Stimulated activated CD8-positive, alpha-beta memory T cell treated with anti-CD3 and anti-CD28 coated beads, Interleukin-7, amount 100 ng/mL, for 24 hours (primary cell): ENCODE results near the gene CBFA2T2.

ENCODE experiments used
- DNase-seq: peaks from one replicate; pipeline ENCODE4 v3.0.0-alpha.2; 2020; ENCODE audit warnings: low read depth

The CBFA2T2 gene

DNA sequence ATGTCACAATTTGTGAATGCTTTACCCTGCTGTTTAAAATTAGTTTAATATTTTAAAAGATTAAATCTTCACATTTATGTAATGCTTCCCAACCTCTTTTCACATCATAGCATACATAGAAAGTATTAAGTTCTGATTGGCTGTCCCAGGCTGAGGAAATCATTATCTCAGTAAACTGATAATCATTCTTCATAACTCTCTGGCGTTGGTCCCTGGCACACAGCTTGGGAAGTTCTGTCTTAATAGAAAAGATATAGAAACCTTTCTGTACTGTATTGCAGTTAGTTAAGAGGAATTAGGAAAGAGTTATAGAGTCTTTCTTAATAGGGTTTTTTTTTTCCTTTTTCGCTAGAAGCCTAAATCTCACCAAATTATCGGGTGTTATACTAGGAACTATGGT, 85.4 kb downstream of the CBFA2T2 start:
- DNase-seq = no peak

GRCh38 chr20:33576432-33577125, 86.7 kb downstream of the CBFA2T2 start:
- no peak for DNase-seq

- no peak for DNase-seq
Measured at GRCh38 chr20:33578510-33578909, 88.6 kb downstream of the CBFA2T2 start.

DNA sequence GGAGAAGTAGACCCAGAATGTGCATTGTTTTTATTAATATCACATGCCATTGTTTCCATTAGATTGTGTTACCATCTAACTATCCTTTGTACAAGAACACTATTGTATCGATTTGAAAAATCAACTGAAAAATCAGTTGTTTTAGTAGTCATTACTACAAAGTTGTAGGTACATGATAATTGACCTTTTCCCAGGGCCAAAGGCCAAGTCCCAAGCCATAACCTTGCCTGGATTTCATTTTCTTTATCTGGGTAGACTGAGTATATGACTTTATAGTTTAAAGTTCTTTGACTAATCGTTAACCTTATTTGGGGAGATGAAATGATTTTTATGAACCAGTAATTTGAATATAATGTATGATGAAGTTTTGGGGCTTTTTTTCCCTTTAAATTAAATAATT, 93.2 kb downstream of the CBFA2T2 start:
- DNase-seq = no peak

DNA sequence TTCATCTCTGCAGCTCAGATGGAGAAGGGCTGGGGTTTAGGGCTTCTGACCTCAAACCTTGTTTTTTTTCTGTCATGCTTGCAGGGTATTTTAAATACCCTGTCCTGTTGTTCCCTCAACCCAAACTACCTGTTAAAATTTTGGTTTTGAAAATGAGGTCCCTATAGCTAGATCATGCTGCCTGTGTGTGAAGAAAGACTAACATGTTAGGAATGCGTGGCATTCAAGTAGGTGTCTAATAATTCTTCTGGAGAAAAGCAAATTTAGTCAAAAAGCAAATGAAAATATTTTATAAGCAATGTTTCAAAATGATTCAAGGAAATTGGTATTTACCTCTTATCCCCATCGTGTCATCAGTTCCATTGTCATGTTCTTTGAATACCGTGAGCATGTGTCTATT, 95.1 kb downstream of the CBFA2T2 start:
- DNase-seq = no peak

GRCh38 chr20:33585413-33585812, 95.5 kb downstream of the CBFA2T2 start:
- DNase-seq = no peak

GRCh38 chr20:33589059-33589458, 99.2 kb downstream of the CBFA2T2 start:
- DNase-seq = no peak

DNA sequence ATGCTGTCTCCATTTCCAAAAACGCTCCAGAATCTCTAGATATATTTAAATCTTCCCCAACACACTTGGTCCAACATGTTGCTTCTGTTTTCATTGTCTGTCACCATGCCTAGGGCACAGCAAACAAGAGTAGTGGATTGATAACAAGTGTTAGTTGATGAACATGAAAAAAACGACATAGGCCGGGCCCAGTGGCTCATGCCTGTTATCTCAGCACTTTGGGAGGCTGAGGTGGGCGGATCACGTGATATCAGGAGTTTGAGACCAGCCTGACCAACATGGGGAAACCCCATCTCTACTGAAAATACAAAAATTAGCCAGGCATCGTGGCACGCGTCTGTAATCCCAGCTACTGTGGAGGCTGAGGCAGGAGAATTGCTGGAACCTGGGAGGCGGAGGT, 102.0 kb downstream of the CBFA2T2 start:
- peak; percentile 47 for DNase-seq

DNA sequence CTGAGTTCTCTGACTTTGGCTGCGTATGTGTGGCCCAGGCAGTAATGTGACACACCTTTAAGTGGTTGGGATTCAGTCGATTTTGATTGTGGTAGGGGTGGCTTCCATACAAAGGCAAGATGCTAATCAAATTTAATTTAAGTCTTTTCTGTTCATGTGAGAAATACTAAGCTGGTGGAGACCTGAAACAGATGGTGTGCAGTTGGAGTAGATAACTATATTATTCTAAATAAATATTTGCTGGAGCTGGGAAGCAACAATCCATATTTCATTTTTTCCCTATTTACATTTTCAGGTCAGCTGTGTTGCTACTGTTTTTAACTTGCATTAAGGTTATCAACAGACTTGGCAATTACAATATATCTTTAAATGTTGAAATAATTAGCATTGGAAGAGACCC, 104.8 kb downstream of the CBFA2T2 start:
- no peak for DNase-seq

- DNase-seq = no peak
Measured at GRCh38 chr20:33600414-33600813, 110.5 kb downstream of the CBFA2T2 start.

DNA sequence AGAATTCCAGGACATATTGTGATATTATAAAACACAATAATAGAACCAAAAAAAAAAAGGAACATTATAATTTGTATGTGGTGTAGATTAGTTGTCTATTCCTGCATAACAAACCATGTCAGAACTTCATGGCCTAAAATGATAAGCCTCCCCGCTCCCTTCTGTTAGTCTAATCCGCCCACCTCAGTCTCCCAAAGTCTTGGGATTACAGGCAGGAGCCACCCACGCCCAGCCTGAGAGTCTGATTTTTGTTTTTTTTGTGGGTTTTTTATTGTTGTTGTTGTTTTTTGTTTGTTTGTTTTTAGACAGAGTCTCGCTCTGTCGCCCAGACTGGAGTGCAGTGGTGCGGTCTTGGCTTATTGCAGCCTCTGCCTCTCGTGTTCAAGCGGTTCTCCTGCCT, 111.1 kb downstream of the CBFA2T2 start:
- no peak for DNase-seq

GRCh38 chr20:33601861-33602260, 112.0 kb downstream of the CBFA2T2 start:
- no peak for DNase-seq

- DNase-seq = no peak
Measured at GRCh38 chr20:33602826-33603590, 113.1 kb downstream of the CBFA2T2 start.

DNA sequence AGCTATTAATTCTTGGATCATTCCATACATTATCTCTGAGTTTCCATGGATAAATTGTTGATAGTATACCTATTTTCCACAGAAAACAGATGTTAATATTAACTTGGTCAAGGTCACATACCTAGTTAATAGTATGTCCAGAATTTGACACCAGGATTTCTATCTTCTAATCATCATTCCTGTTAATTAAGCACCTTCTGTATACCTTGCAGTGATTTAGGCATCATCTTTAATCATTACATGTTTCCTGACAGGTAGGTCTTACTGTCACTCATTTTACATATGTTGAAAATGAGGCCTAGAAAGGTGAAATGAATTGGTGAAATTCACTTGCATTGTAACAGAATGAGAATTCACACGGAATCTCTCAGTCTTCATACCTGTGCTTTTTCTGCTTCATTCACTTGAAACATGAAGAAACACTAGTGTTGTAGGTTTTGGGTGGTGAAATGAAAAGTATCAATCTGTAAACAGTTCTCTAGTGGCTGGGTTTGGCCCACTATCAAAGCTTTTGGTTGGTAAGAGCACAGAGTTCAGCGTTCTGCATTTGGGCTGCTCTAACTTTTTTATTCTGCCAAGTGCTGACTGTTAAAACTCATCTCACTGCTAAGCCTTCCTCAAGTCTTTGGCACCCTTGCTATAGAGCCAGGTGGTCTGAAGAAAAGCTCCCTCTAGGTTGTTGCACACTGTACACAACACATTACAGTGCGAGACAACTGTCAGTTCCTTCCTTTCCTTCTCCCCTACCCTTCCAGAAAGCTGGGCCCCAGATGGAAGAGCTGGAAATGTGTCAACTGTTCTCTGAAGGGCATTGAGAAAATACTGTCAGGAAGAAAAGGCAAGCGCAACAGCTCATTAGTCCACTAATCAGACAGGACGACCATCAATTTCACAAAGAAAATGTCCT, 114.4 kb downstream of the CBFA2T2 start:
- no peak for DNase-seq

DNA sequence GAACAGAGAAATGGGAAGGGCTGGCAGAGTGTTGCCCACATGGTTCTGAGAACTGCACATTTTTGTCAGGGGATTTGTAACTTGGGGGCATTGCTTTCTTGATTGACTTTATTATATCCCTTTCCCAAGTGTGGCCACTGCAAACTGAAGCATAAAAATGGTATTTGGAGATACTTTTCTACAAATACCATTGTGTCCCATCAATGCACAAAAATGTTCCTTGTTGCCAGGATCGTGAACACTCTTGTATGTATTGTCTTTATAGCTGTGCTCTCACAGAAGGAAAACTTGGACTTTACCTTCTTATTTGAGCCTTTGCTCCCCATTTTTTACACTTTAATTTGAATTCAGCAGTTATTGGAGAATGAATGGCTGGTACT, 115.1 kb downstream of the CBFA2T2 start:
- DNase-seq = no peak

DNA sequence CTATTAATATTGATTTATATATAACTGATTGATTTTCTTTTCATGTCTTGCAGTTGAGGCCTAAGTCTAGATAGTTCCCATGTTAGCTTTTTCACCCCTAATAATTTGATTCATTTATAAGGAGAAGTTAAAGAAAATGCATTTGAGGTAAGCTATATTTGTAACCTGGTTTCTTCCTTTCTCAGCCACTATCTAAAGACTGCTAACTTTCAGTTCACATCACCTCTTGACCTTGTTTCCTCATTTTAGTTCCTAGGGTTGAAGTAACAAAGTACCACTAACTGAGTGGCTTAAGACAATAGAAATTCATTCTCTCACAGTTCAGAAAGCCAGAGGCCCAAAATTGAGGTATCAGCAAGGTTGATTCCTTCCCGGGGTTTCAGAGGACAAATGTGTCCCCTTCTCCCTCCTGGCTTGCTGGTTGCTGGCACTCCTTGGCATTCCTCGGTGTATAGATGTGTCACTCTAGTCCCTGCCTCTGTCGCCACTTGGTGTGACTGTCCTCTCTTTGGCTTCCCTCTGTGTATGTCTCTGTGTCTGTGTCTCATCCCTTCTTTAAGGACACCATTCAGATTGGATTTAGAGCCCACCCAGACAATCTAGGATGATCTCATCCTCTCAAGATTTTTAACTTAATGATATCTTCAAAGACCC, 116.3 kb downstream of the CBFA2T2 start:
- DNase-seq = no peak

- no peak for DNase-seq
Measured at GRCh38 chr20:33609504-33609903, 119.6 kb downstream of the CBFA2T2 start.

DNA sequence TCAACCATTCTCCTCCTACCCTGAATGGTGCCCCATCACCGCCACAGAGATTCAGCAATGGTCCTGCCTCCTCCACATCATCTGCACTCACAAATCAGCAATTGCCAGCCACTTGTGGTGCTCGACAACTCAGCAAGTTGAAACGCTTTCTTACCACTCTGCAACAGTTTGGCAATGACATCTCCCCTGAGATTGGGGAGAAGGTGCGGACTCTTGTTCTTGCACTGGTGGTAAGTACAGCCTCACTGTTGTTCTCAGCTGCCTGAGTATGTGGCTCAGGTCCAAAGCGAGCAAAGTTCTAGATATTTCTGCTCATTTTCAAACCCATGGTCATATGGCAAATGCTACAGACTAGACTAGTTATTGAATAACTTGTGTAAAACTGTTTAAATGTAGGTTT, 121.2 kb downstream of the CBFA2T2 start:
- DNase-seq = no peak

DNA sequence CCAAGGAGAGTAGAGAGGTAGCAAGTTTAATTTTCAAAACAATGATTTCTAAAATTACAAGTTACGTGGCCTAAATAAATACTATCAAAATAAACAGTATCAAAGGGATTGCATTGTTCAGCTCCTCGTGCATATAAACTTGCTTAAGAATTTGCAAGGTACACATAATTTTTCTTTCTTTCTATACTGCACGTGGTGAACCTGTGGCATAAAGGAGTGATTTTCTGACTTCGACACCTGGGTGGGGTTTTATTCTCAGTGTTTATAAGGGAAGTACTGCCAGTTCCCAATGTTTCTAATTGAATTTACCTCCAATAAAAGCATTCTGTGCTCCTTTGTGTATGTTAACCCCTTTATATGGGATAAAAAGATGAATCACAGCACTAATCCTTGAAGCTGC, 122.1 kb downstream of the CBFA2T2 start:
- no peak for DNase-seq

DNA sequence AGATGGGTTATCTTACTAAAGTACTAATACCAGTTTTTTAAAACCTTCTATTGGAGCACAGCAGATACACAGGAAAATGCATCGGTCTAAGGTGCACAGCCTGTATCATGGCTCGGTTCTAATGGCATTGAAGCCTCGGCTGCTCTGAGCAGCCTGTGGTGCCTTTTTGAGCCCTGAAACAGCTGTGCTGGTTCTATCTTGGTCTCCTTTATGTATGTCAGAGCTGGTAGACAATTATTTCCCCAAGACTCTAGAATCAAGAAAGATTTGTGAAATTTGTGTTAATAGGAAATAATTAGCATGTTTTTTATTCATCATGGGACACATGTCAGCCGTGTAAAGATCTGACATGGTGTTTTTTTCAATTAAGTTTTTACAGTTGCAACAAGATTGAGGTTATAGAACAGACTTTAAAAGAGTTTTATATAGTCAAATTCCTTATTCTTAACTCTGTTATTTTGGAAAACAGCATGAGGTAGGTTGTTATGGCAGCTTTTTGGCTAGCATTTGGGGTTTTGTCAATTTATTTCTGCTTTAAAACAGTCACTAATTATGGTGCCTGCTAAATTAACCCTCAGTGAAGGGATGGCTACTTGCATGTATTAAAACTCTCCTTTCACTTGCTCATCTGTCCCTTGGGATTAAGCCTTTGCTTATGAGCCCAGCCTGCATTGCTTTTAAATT, 132.0 kb downstream of the CBFA2T2 start:
- DNase-seq = no peak

- DNase-seq = no peak
Measured at GRCh38 chr20:33622705-33623365, 132.9 kb downstream of the CBFA2T2 start.
